CD14-positive monocyte (primary cell): Measurements from ENCODE around the gene SUMO3. TPM values are rescaled to one million over a fixed set of nuclear protein-coding genes. Genes with fewer than 3 reads are reported as not detected.

Source experiments
- DNase-seq, 3 donors: peaks; one replicate each; pipeline ENCODE4 v3.0.0-alpha.2; 2011 to 2022
- H2AFZ ChIP-seq: 2 replicates; pipeline ENCODE4 v1.6.0; 2012; ENCODE audit warnings: mild to moderate bottlenecking, low read depth, low read length, inconsistent platforms; ENCODE audit not compliant: insufficient read depth, poor library complexity, severe bottlenecking
- H3K27ac ChIP-seq, 2 donors: 1 replicate in 1 of 2; 2 replicates in 1 of 2; pipeline ENCODE4 v1.5.1; 2012 to 2013; ENCODE audit warnings: low read length in 2 of 2, control low read depth in 1 of 2, inconsistent platforms in 1 of 2, low read depth in 1 of 2, mild to moderate bottlenecking in 1 of 2
- H3K27me3 ChIP-seq, 2 donors: one replicate each; pipeline versions ENCODE4 v1.6.0 to v1.6.1; 2011 to 2013; ENCODE audit warnings: low read length in 2 of 2; ENCODE audit not compliant: control insufficient read depth in 2 of 2, insufficient read depth in 2 of 2
- H3K36me3 ChIP-seq, 2 donors: replicated peaks in 1 of 2; 1 replicate in 1 of 2; 2 replicates in 1 of 2; pipeline versions ENCODE4 v1.5.1 to v1.6.1; 2012 to 2013; ENCODE audit warnings: low read length in 2 of 2, control low read depth in 1 of 2, inconsistent platforms in 1 of 2, mild to moderate bottlenecking in 1 of 2; ENCODE audit not compliant: insufficient read depth in 2 of 2, control insufficient read depth in 1 of 2
- H3K4me1 ChIP-seq, 2 donors: 1 replicate in 1 of 2; 2 replicates in 1 of 2; pipeline versions ENCODE4 v1.5.1 to v1.6.1; 2012 to 2013; ENCODE audit warnings: low read length in 2 of 2, control low read depth in 1 of 2, inconsistent platforms in 1 of 2, mild to moderate bottlenecking in 1 of 2, moderate library complexity in 1 of 2; ENCODE audit not compliant: insufficient read depth in 2 of 2, control insufficient read depth in 1 of 2
- H3K4me2 ChIP-seq: replicated peaks from 2 replicates; pipeline ENCODE3; 2012; ENCODE audit warnings: low read length, moderate library complexity, mild to moderate bottlenecking; ENCODE audit not compliant: poor library complexity, severe bottlenecking; ENCODE audit errors: extremely low read depth
- H3K4me3 ChIP-seq, 3 experiments: fragments of 200-600 bp in 1 of 3; sonication (generic) in 1 of 3; replicated peaks in 1 of 3; 1 replicate in 2 of 3; 2 replicates in 1 of 3; pipeline ENCODE4 v1.5.1; 2011 to 2013; ENCODE audit warnings: low read length in 3 of 3, mild to moderate bottlenecking in 3 of 3, control low read depth in 2 of 3, low read depth in 2 of 3, inconsistent platforms in 1 of 3, moderate library complexity in 1 of 3
- H3K79me2 ChIP-seq: 2 replicates; pipeline ENCODE4 v1.6.0; 2012; ENCODE audit warnings: mild to moderate bottlenecking, control low read depth, inconsistent platforms, low read length, moderate library complexity; ENCODE audit not compliant: insufficient read depth
- H3K9ac ChIP-seq: 2 replicates; pipeline ENCODE4 v1.6.0; 2017; ENCODE audit warnings: low read length, mild to moderate bottlenecking; ENCODE audit not compliant: insufficient read depth, poor library complexity, severe bottlenecking
- H3K9me3 ChIP-seq, 2 donors: replicated peaks in 1 of 2; 1 replicate in 1 of 2; 2 replicates in 1 of 2; pipeline versions ENCODE4 v1.5.1 to v1.6.1; 2012 to 2013; ENCODE audit warnings: low read length in 2 of 2, control low read depth in 1 of 2; ENCODE audit not compliant: control insufficient read depth in 1 of 2, insufficient read depth in 1 of 2
- H4K20me1 ChIP-seq: 2 replicates; pipeline ENCODE4 v1.6.0; 2012; ENCODE audit warnings: mild to moderate bottlenecking, low read length, control low read depth, moderate library complexity; ENCODE audit not compliant: insufficient read depth
- H3K27ac Mint-ChIP-seq, 7 donors: one replicate each; pipeline ENCODE4 v1.8.0; 2020; ENCODE audit warnings: mild to moderate bottlenecking in 7 of 7, mixed read lengths in 7 of 7, moderate library complexity in 6 of 7, inconsistent platforms in 2 of 7
- H3K27me3 Mint-ChIP-seq, 3 donors: one replicate each; pipeline ENCODE4 v1.8.0; 2021 to 2022; ENCODE audit warnings: low read depth in 3 of 3, mild to moderate bottlenecking in 3 of 3, mixed read lengths in 3 of 3, moderate library complexity in 3 of 3, inconsistent platforms in 1 of 3
- H3K36me3 Mint-ChIP-seq, 2 donors: one replicate each; pipeline ENCODE4 v1.8.0; 2020; ENCODE audit warnings: mixed read lengths in 2 of 2, inconsistent platforms in 1 of 2, mild to moderate bottlenecking in 1 of 2
- H3K4me1 Mint-ChIP-seq: one replicate; pipeline ENCODE4 v1.8.0; 2020; ENCODE audit warnings: mild to moderate bottlenecking, mixed read lengths
- H3K4me3 Mint-ChIP-seq, 2 donors: one replicate each; pipeline ENCODE4 v1.8.0; 2020; ENCODE audit warnings: mild to moderate bottlenecking in 2 of 2, mixed read lengths in 2 of 2, moderate library complexity in 1 of 2
- H3K9me3 Mint-ChIP-seq, 7 donors: one replicate each; pipeline ENCODE4 v1.8.0; 2020 to 2022; ENCODE audit warnings: mixed read lengths in 7 of 7, mild to moderate bottlenecking in 6 of 7, moderate library complexity in 6 of 7, inconsistent platforms in 2 of 7
- CTCF ChIP-seq: fragments of 200-600 bp; IDR thresholded peaks from one replicate; pipeline ENCODE4 v1.8.0; 2022; ENCODE audit warnings: antibody characterized with exemption, mild to moderate bottlenecking
- WGBS: methylation state at CpG from one replicate; pipeline ENCODE4 v1.1.5; 2013; ENCODE audit warnings: missing lambda C conversion rate; ENCODE audit not compliant: insufficient coverage; 5-methylcytosine and 5-hydroxymethylcytosine counted together
- intact Hi-C, 2 donors: fragments of 100-400 bp; cut with micrococcal nuclease; formaldehyde crosslinking; loops; one replicate each; pipeline versions ENCODE4 v1.15.0 to v1.15.1; 2023
- polyA plus RNA-seq, 3 donors: library from polyadenylated mRNA; depleted of rRNA in 1 of 3; unstranded in 2 of 3; stranded (reverse) in 1 of 3; fragments of 300-500 nt in 2 of 3; fragments of >200 nt in 1 of 3; fragmentation: Illumina TruSeq in 2 of 3; gene quantifications; 1 replicate in 2 of 3; 2 replicates in 1 of 3; pipeline ENCODE4 v1.2.3, GENCODE V29; 2012 to 2021

SUMO3 gene
- polyA plus RNA-seq, 3 donors, result 70.9 to 112 (median 109) TPM

DNA sequence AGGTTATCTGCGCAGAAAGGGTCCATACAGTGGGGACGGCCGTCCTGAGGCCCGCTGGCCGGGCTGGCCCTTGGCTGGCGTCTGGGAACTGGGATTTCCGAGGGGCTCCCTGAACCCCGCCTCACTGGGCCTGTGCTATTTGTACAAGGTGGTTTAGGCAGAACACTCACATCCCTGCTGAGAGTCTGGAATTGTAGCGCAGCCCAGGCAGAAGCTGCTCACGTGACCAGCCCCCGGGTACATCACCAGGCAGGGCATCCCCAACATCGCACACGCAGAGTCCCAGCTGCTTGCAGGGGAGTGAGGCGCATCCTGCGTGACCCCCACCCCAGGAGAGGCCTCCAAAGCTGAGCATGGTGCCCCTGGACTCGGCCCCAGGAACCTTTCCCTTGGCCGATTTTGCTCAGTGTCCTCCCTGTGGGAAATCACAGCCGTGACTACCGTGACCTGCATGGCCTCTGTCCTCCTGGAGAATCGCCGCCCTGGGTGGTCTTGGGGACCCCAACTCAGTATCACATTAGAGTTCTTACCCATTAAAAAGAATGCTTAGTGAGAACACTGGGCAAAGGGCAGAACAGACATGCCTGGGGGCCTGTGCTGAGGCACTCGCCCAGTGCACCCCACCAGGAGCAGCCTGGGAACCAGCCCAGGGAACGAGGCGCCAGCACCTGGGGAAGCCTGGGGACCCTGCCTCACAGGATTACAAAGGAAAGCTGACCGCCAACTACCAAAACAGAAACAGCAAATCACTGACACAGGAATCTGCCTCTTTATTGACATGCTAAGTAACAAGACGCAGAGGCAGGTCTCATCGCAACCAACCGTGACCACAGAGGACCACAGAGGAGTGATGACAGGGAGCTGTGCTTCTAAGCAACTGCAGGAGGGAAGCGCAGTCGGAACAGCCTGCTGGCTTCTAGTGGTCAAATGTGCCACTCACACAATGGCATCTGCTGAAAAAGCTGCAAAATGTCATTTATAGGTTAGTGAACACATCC, 49.7 kb downstream of the SUMO3 start:
- H3K27me3 ChIP-seq, result no peaks in the 10 kb centered on the region
- H3K4me2 ChIP-seq, result no peak overlapping the region
- H3K36me3 ChIP-seq, result peaks cover 34 to 42% of the 10 kb centered on the region in 2 donors
- no peaks in the 10 kb centered on the region for H3K4me1 ChIP-seq
- no peaks in the 10 kb centered on the region for H4K20me1 ChIP-seq
- H3K4me3 ChIP-seq, result no peak overlapping the region
- DNase-seq, result no peak
- H3K27me3 Mint-ChIP-seq, result peaks cover 0 to 3% (median 2%) of the 10 kb centered on the region in 3 donors
- H3K27ac ChIP-seq, result no peak overlapping the region
- no peak for TF ChIP-seq CTCF
- WGBS, result 97% methylated on average over 28 of the region's 30 CpGs
- H3K27ac Mint-ChIP-seq, result peak overlapping the region in 1 of 7 donors; percentile 13
- no peak overlapping the region for H2AFZ ChIP-seq
- no peaks in the 10 kb centered on the region for H3K9me3 Mint-ChIP-seq
- no peaks in the 10 kb centered on the region for H3K9me3 ChIP-seq
- H3K79me2 ChIP-seq, result no peaks in the 10 kb centered on the region
- H3K9ac ChIP-seq, result no peak overlapping the region
- H3K4me3 Mint-ChIP-seq, result no peak overlapping the region
- H3K36me3 Mint-ChIP-seq, result peaks cover 44 to 47% of the 10 kb centered on the region in 2 donors
- intact Hi-C loops, result no loop called here
- H3K4me1 Mint-ChIP-seq, result peaks cover 3% of the 10 kb centered on the region

GRCh38 chr21:44766818-44767354, 51.0 kb downstream of the SUMO3 start:
- H3K9ac ChIP-seq, result no peak overlapping the region
- H3K4me1 Mint-ChIP-seq, result peaks cover 3% of the 10 kb centered on the region
- WGBS, result 54% methylated on average over 10 of the region's 11 CpGs

More at GRCh38 chr21:44766818-44767354, 51.0 kb downstream of the SUMO3 start:
- Mint-ChIP-seq H3K36me3 (peaks cover 31 to 35% of the 10 kb centered on the region in 2 donors), H3K27me3 (peaks cover 0 to 3% (median 2%) of the 10 kb centered on the region in 3 donors), H3K9me3 (no peaks in the 10 kb centered on the region), H3K27ac (peak overlapping the region in 1 of 7 donors; percentile 25), H3K4me3 (no peak overlapping the region)
- peaks cover 24 to 29% of the 10 kb centered on the region in 2 donors for H3K36me3 ChIP-seq
- no peaks in the 10 kb centered on the region for H3K27me3 ChIP-seq
- intact Hi-C loops, result no loop called here
- H4K20me1 ChIP-seq, result no peaks in the 10 kb centered on the region
- TF ChIP-seq CTCF, result no peak
- H3K4me2 ChIP-seq, result no peak overlapping the region
- no peak overlapping the region for H3K4me3 ChIP-seq
- no peak overlapping the region for H2AFZ ChIP-seq
- no peak for DNase-seq
- no peaks in the 10 kb centered on the region for H3K9me3 ChIP-seq
- no peak overlapping the region for H3K27ac ChIP-seq
- no peaks in the 10 kb centered on the region for H3K4me1 ChIP-seq
- no peaks in the 10 kb centered on the region for H3K79me2 ChIP-seq
